Endodermal cell (in vitro differentiated cells): Measurements from ENCODE around the gene TNS3. TPM values are rescaled to one million over a fixed set of nuclear protein-coding genes. Genes with fewer than 3 reads are reported as not detected.

ENCODE experiments used
- DNase-seq: peaks from one replicate; pipeline ENCODE4 v3.0.0-alpha.2; 2017
- H3K27ac ChIP-seq: 2 replicates; pipeline ENCODE4 v1.5.1; 2013; ENCODE audit warnings: mild to moderate bottlenecking, low read depth, low read length, moderate library complexity
- H3K27me3 ChIP-seq: 2 replicates; pipeline ENCODE4 v1.6.1; 2013; ENCODE audit warnings: mild to moderate bottlenecking, low read length, moderate library complexity; ENCODE audit not compliant: insufficient read depth, control insufficient read depth, poor library complexity, severe bottlenecking
- H3K36me3 ChIP-seq: 2 replicates; pipeline ENCODE4 v1.7.0; 2013; ENCODE audit warnings: mild to moderate bottlenecking, low read length, moderate library complexity; ENCODE audit not compliant: control insufficient read depth, insufficient read depth
- H3K4me1 ChIP-seq: one replicate; pipeline ENCODE4 v1.7.0; 2013; ENCODE audit warnings: low read length; ENCODE audit not compliant: control insufficient read depth, insufficient read depth
- H3K4me3 ChIP-seq: 2 replicates; pipeline ENCODE4 v1.5.1; 2013; ENCODE audit warnings: mild to moderate bottlenecking, low read length, moderate library complexity
- H3K9ac ChIP-seq: 2 replicates; pipeline ENCODE4 v1.6.1; 2013; ENCODE audit warnings: mild to moderate bottlenecking, low read length, moderate library complexity; ENCODE audit not compliant: poor library complexity, severe bottlenecking; ENCODE audit errors: extremely low read depth
- H3K9me3 ChIP-seq: 2 replicates; pipeline ENCODE4 v1.6.1; 2013; ENCODE audit warnings: mild to moderate bottlenecking, low read length, moderate library complexity; ENCODE audit not compliant: control insufficient read depth
- H3K27ac Mint-ChIP-seq: 2 replicates; pipeline ENCODE4 v1.8.0; 2020; ENCODE audit warnings: mixed read lengths
- H3K27me3 Mint-ChIP-seq: 2 replicates; pipeline ENCODE4 v1.8.0; 2021; ENCODE audit warnings: mild to moderate bottlenecking, mixed read lengths; ENCODE audit not compliant: insufficient read depth
- H3K36me3 Mint-ChIP-seq: 2 replicates; pipeline ENCODE4 v1.8.0; 2020; ENCODE audit warnings: low read depth, mixed read lengths
- H3K4me1 Mint-ChIP-seq: 2 replicates; pipeline ENCODE4 v1.8.0; 2020; ENCODE audit warnings: mixed read lengths
- H3K4me3 Mint-ChIP-seq: 2 replicates; pipeline ENCODE4 v1.8.0; 2020; ENCODE audit warnings: mild to moderate bottlenecking, moderate library complexity, mixed read lengths
- H3K9me3 Mint-ChIP-seq: 2 replicates; pipeline ENCODE4 v1.8.0; 2020; ENCODE audit warnings: mild to moderate bottlenecking, mixed read lengths
- WGBS, 2 experiments: methylation state at CpG; one replicate each; pipeline versions ENCODE4 v1.1.5 to v1.1.7; 2013; ENCODE audit warnings: missing lambda C conversion rate in 2 of 2, mixed read lengths in 1 of 2; ENCODE audit not compliant: insufficient coverage in 1 of 2, insufficient read length in 1 of 2; 5-methylcytosine and 5-hydroxymethylcytosine counted together
- total RNA-seq, 2 donors: library from RNA; stranded (reverse); fragmentation: NEBNext Ultra II Directional in 1 of 2; extraction: Animal tissue kit (Norgen Biotek cat#: 25700) in 1 of 2; gene quantifications; 2 replicates in 1 of 2; 3 replicates in 1 of 2; pipeline ENCODE4 v1.2.1, GENCODE V29; 2021
- TF ChIP-seq, protein P1 (sequence below): fragments of 200-600 bp; sonication (generic); conservative IDR thresholded peaks from 2 replicates; pipeline ENCODE4 v1.5.0; 2021; ENCODE audit warnings: antibody characterized with exemption, mild to moderate bottlenecking

TNS3 gene
- total RNA-seq, 2 donors from 2014 or later, result 33.8 to 38.5 TPM

DNA sequence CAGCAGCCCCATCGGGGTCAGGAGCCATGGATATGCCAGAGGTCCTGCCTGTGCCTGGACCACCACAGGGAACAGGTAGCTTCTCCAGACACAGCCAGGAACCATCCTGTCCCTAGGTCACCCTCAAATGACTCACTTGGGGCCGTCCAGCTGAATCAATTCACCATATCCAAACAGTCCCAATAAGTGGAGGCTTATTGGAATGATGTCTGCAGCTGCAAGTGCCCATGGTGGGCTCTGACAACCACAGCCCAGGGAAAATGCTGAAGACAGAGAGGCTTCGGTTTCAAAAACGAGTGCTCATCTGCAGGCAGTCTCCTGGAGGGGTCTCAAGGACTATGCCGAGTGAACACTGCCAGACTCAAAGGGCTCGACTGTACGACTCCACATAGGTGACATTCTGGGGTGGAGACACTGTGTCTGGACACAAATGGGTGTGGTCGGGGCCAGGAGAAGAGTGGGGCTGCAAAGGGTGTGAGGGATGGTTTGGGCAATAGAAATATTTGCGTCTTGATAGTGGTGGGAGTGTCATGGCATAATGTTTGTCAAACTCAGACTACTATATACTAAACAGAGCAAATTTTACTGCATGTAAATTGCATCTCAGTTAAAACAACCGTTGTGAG, 204.8 kb downstream of the TNS3 start:
- peaks cover 53% of the 10 kb centered on the region for H3K4me1 Mint-ChIP-seq
- H3K27me3 Mint-ChIP-seq, result no peaks in the 10 kb centered on the region
- Histone ChIP-seq H3K27ac (no peak overlapping the region), H3K4me3 (no peak overlapping the region), H3K36me3 (no peaks in the 10 kb centered on the region), H3K27me3 (no peaks in the 10 kb centered on the region), H3K4me1 (peaks cover 15% of the 10 kb centered on the region), H3K9me3 (no peaks in the 10 kb centered on the region), H3K9ac (no peak overlapping the region)
- no peak overlapping the region for H3K4me3 Mint-ChIP-seq
- no peaks in the 10 kb centered on the region for H3K9me3 Mint-ChIP-seq
- 87 to 91% methylated on average over 8 to 10 of the region's 10 CpGs for WGBS, 2 experiments
- DNase-seq, result no peak
- H3K27ac Mint-ChIP-seq, result no peak overlapping the region
- no peaks in the 10 kb centered on the region for H3K36me3 Mint-ChIP-seq
- TF ChIP-seq, protein P1, sequence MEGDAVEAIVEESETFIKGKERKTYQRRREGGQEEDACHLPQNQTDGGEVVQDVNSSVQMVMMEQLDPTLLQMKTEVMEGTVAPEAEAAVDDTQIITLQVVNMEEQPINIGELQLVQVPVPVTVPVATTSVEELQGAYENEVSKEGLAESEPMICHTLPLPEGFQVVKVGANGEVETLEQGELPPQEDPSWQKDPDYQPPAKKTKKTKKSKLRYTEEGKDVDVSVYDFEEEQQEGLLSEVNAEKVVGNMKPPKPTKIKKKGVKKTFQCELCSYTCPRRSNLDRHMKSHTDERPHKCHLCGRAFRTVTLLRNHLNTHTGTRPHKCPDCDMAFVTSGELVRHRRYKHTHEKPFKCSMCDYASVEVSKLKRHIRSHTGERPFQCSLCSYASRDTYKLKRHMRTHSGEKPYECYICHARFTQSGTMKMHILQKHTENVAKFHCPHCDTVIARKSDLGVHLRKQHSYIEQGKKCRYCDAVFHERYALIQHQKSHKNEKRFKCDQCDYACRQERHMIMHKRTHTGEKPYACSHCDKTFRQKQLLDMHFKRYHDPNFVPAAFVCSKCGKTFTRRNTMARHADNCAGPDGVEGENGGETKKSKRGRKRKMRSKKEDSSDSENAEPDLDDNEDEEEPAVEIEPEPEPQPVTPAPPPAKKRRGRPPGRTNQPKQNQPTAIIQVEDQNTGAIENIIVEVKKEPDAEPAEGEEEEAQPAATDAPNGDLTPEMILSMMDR, result no peak

DNA sequence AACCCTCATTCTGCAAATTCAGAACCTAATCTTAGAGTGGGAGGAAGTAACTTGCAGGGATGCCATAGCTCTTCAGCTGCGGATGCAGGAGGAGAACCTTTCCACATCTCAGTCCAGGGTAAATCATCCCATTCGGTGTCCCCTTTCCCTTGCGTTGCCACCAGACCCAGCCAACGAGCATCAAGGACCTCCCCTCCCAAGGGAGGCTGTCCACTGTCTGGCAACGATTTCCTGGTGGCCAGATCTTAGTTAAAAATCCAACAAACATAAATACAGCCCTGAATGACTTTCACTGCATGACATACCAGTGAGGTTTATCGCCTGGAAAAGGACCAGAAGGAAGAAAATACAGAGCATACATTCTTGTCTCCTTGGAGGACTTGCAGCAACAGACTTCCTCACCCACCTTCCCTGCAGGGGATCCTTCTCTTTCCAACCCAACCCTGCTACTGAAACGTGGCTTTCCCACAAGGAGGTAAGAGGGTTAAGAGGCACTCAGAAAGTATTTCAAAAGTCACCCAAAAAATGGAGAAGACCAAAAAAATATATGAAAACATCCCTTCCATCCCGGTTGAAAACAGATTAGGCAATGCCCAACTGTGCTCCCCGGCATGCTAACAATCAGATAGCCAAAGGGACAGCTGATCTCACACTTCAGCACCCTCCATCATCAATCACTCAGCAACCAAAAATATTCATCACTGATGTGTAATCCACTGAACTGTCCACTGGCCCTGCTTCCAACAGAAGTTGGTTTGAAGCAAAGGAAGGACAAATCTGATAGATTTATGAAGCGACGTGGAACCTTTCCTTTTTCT, 206.6 kb downstream of the TNS3 start:
- no peak for DNase-seq
- H3K4me3 ChIP-seq, result no peak overlapping the region
- H3K4me1 Mint-ChIP-seq, result peaks cover 52% of the 10 kb centered on the region
- no peak overlapping the region for H3K4me3 Mint-ChIP-seq
- peaks cover under 1% of the 10 kb centered on the region for H3K36me3 Mint-ChIP-seq
- WGBS, 2 experiments, result 84 to 89% methylated on average over 5 to 10 of the region's 11 CpGs
- H3K36me3 ChIP-seq, result no peaks in the 10 kb centered on the region
- no peak overlapping the region for H3K9ac ChIP-seq
- H3K27me3 Mint-ChIP-seq, result no peaks in the 10 kb centered on the region
- peaks cover 11% of the 10 kb centered on the region for H3K4me1 ChIP-seq
- H3K9me3 Mint-ChIP-seq, result no peaks in the 10 kb centered on the region
- no peaks in the 10 kb centered on the region for H3K27me3 ChIP-seq
- H3K27ac Mint-ChIP-seq, result no peak overlapping the region
- no peaks in the 10 kb centered on the region for H3K9me3 ChIP-seq
- TF ChIP-seq, protein P1, result no peak
- no peak overlapping the region for H3K27ac ChIP-seq

DNA sequence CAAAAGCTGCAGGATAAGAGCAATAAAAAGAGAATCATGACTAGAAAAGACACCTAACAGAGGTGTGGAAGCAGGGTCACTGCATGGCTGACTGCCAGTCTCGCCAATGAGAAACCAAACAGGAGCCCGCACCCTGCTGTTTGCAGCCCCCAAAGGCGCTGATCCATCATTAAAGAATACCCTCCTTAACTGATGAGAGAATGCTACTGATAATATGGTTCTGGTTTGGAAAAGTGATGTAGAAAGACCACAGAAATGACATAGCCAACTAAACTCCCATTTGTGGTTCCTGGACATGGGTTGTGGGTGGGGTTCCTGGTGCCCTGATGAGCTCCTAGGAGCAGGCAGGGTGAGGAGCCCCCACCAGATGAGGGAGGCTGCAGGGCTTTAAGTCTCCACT, 207.4 kb downstream of the TNS3 start:
- WGBS, 2 experiments, result 78 to 99% methylated on average over 1 to 3 of the region's 3 CpGs
- TF ChIP-seq, protein P1, result no peak

More for the DNA sequence above, 207.4 kb downstream of the TNS3 start:
- Mint-ChIP-seq H3K36me3 (peaks cover 4% of the 10 kb centered on the region), H3K9me3 (no peaks in the 10 kb centered on the region), H3K4me1 (peaks cover 46% of the 10 kb centered on the region), H3K4me3 (no peak overlapping the region), H3K27ac (no peak overlapping the region), H3K27me3 (no peaks in the 10 kb centered on the region)
- no peaks in the 10 kb centered on the region for H3K27me3 ChIP-seq
- H3K36me3 ChIP-seq, result no peaks in the 10 kb centered on the region
- no peak overlapping the region for H3K4me3 ChIP-seq
- no peak overlapping the region for H3K9ac ChIP-seq
- no peaks in the 10 kb centered on the region for H3K9me3 ChIP-seq
- DNase-seq, result no peak
- peaks cover 5% of the 10 kb centered on the region for H3K4me1 ChIP-seq
- H3K27ac ChIP-seq, result no peak overlapping the region
